Keratinocyte (primary cell): ENCODE measurements around the gene SRPK2.
"Not testable (repeated sequence)": the region's sequence is repeated elsewhere in the genome, so short reads cannot be mapped to it uniquely, and the experiment has no call there.

Experiments
- CTCF ChIP-seq, 3 experiments: IDR thresholded peaks in 1 of 3; conservative IDR thresholded peaks in 1 of 3; optimal IDR thresholded peaks in 1 of 3; 2 replicates in 2 of 3; 3 replicates in 1 of 3; pipeline versions ENCODE3 to v1.5.1; 2011; ENCODE audit warnings: low read length in 3 of 3, mild to moderate bottlenecking in 3 of 3, moderate library complexity in 2 of 3, control low read depth in 1 of 3, inconsistent platforms in 1 of 3; ENCODE audit not compliant: insufficient read depth in 2 of 3; ENCODE audit errors: extremely low read depth in 1 of 3
- EZH2 ChIP-seq: IDR thresholded peaks from one replicate; pipeline ENCODE4 v1.6.1; 2012; ENCODE audit warnings: inconsistent platforms, mild to moderate bottlenecking, low read length, moderate library complexity

GRCh38 chr7:105409775-105410174 lies 21.1 kb upstream of the SRPK2 start:
- TF ChIP-seq CTCF (optimal IDR thresholded peaks at IDR 0.05 in 1 of 3, IDR thresholded peaks at IDR 0.05 in 1 of 3, conservative IDR thresholded peaks at IDR 0.05 in 1 of 3; ENCODE audit: extremely low read depth in 1 of 3, insufficient read depth in 2 of 3, low read length in 3 of 3); EZH2: not testable (repeated sequence)
